H1 (cell line): ENCODE results near the gene MBP. TPM values are rescaled to one million over a fixed set of nuclear protein-coding genes. Genes with fewer than 3 reads are reported as not detected.

ENCODE experiments used
- CTCF ChIA-PET: fragments of 300-600 bp; sonication (Branson Sonifier 250); formaldehyde crosslinking; loops from one replicate; lab custom pipeline; 2021; ENCODE audit not compliant: partially characterized antibody; lab: Charles Lee
- POLR2A ChIA-PET: fragments of 300-600 bp; sonication (Branson Sonifier 250); formaldehyde crosslinking; loops from one replicate; lab custom pipeline; 2021; ENCODE audit warnings: inconsistent platforms; ENCODE audit not compliant: partially characterized antibody; lab: Charles Lee
- DNase-seq, 2 experiments: peaks; one replicate each; pipeline versions ENCODE4 v3.0.0 to v3.0.0-alpha.2; 2010 to 2022; ENCODE audit warnings: low spot score in 2 of 2, low read depth in 1 of 2, mixed read lengths in 1 of 2
- FAIRE-seq: peaks from 2 replicates; lab custom pipeline; 2011; peaks lifted over from hg19 to GRCh38; lab: Jason Lieb, UNC
- H2AFZ ChIP-seq: 2 replicates; pipeline ENCODE4 v1.8.1; 2012; ENCODE audit warnings: low read length, inconsistent platforms
- H2AK5ac ChIP-seq: 2 replicates; pipeline ENCODE4 v1.6.1; 2013; ENCODE audit warnings: low read depth, low read length
- H2BK120ac ChIP-seq: replicated peaks from 2 replicates; pipeline ENCODE3; 2013; ENCODE audit warnings: low read depth, low read length, inconsistent platforms
- H2BK12ac ChIP-seq: 2 replicates; pipeline ENCODE4 v1.6.1; 2013; ENCODE audit warnings: low read depth, low read length
- H2BK15ac ChIP-seq: 2 replicates; pipeline ENCODE4 v1.6.1; 2013; ENCODE audit warnings: low read length
- H2BK20ac ChIP-seq: 2 replicates; pipeline ENCODE4 v1.6.1; 2013; ENCODE audit warnings: low read length
- H2BK5ac ChIP-seq: 2 replicates; pipeline ENCODE4 v1.6.1; 2013; ENCODE audit warnings: low read depth, low read length
- H3K14ac ChIP-seq: 2 replicates; pipeline ENCODE4 v1.6.1; 2013; ENCODE audit warnings: inconsistent platforms; ENCODE audit not compliant: insufficient read length
- H3K18ac ChIP-seq: 2 replicates; pipeline ENCODE4 v1.6.1; 2013; ENCODE audit warnings: low read length; ENCODE audit errors: extremely low read depth
- H3K23ac ChIP-seq: 2 replicates; pipeline ENCODE4 v1.6.1; 2013; ENCODE audit warnings: inconsistent platforms; ENCODE audit not compliant: insufficient read length
- H3K23me2 ChIP-seq: 2 replicates; pipeline ENCODE4 v1.6.1; 2013; ENCODE audit warnings: low read depth, low read length
- H3K27ac ChIP-seq: 2 replicates; pipeline ENCODE4 v1.6.1; 2011; ENCODE audit warnings: low read depth, low read length, inconsistent platforms
- H3K27me3 ChIP-seq, 4 experiments: replicated peaks in 1 of 4; 1 replicate in 1 of 4; 2 replicates in 3 of 4; pipeline versions ENCODE4 v1.6.1 to v1.8.1; 2011 to 2013; ENCODE audit warnings: low read length in 3 of 4, mild to moderate bottlenecking in 3 of 4, inconsistent platforms in 2 of 4, mixed read lengths in 2 of 4, moderate library complexity in 1 of 4; ENCODE audit not compliant: control insufficient read depth in 3 of 4, insufficient read depth in 3 of 4; ENCODE audit errors: extremely low read depth in 1 of 4
- H3K36me3 ChIP-seq, 4 experiments: 2 replicates each; pipeline versions ENCODE4 v1.6.1 to v1.8.1; 2011 to 2013; ENCODE audit warnings: mild to moderate bottlenecking in 4 of 4, low read length in 3 of 4, moderate library complexity in 2 of 4, control low read depth in 1 of 4, inconsistent platforms in 1 of 4; ENCODE audit not compliant: insufficient read depth in 4 of 4, control insufficient read depth in 2 of 4
- H3K4ac ChIP-seq: replicated peaks from 2 replicates; pipeline ENCODE3; 2013; ENCODE audit warnings: low read length, low read depth, mixed read lengths, inconsistent platforms; ENCODE audit not compliant: insufficient read length
- H3K4me1 ChIP-seq, 4 experiments: replicated peaks in 1 of 4; 1 replicate in 1 of 4; 2 replicates in 3 of 4; pipeline versions ENCODE4 v1.6.1 to v1.8.1; 2011 to 2013; ENCODE audit warnings: low read length in 3 of 4, inconsistent platforms in 2 of 4, mixed read lengths in 1 of 4; ENCODE audit not compliant: insufficient read depth in 4 of 4, control insufficient read depth in 3 of 4
- H3K4me2 ChIP-seq, 2 experiments: 2 replicates each; pipeline versions ENCODE4 v1.6.1 to v1.8.1; 2011 to 2013; ENCODE audit warnings: low read depth in 2 of 2, low read length in 2 of 2, control low read depth in 1 of 2, inconsistent platforms in 1 of 2, mild to moderate bottlenecking in 1 of 2; ENCODE audit not compliant: insufficient read depth in 1 of 2
- H3K4me3 ChIP-seq, 4 experiments: fragments of 200-600, 300-600 bp in 1 of 4; sonication (generic), shearing (Covaris generic), sonication (Bioruptor Twin) in 1 of 4; 2 replicates each; pipeline versions ENCODE4 v1.5.1 to v1.8.1; 2011 to 2016; ENCODE audit warnings: low read length in 4 of 4, low read depth in 3 of 4, control low read depth in 2 of 4, inconsistent platforms in 2 of 4, mild to moderate bottlenecking in 2 of 4, mixed read lengths in 1 of 4, moderate library complexity in 1 of 4; ENCODE audit not compliant: insufficient read depth in 2 of 4; ENCODE audit errors: extremely low read depth in 1 of 4
- H3K56ac ChIP-seq: replicated peaks from 2 replicates; pipeline ENCODE3; 2013; ENCODE audit warnings: low read depth, mild to moderate bottlenecking, mixed read lengths, low read length, inconsistent platforms; ENCODE audit not compliant: insufficient read length
- H3K79me1 ChIP-seq: 2 replicates; pipeline ENCODE4 v1.6.1; 2013; ENCODE audit warnings: low read depth, low read length, control low read depth
- H3K79me2 ChIP-seq, 2 experiments: 2 replicates each; pipeline versions ENCODE4 v1.6.1 to v1.8.1; 2012 to 2013; ENCODE audit warnings: low read length in 2 of 2, mild to moderate bottlenecking in 2 of 2, inconsistent platforms in 1 of 2; ENCODE audit not compliant: insufficient read depth in 2 of 2, control insufficient read depth in 1 of 2
- H3K9ac ChIP-seq, 4 experiments: replicated peaks in 1 of 4; 1 replicate in 1 of 4; 2 replicates in 3 of 4; pipeline versions ENCODE4 v1.6.1 to v1.8.1; 2011 to 2013; ENCODE audit warnings: low read depth in 3 of 4, low read length in 3 of 4, control low read depth in 2 of 4, mild to moderate bottlenecking in 2 of 4, moderate library complexity in 2 of 4, inconsistent platforms in 1 of 4; ENCODE audit errors: extremely low read depth in 1 of 4
- H3K9me3 ChIP-seq, 2 experiments: 2 replicates each; pipeline versions ENCODE4 v1.6.1 to v1.8.1; 2012 to 2013; ENCODE audit warnings: mild to moderate bottlenecking in 2 of 2, moderate library complexity in 2 of 2, control low read depth in 1 of 2, inconsistent platforms in 1 of 2, low read depth in 1 of 2, low read length in 1 of 2, mixed read lengths in 1 of 2; ENCODE audit not compliant: insufficient read depth in 2 of 2
- H4K20me1 ChIP-seq, 2 experiments: replicated peaks in 1 of 2; 2 replicates each; pipeline versions ENCODE3 to v1.8.1; 2011 to 2013; ENCODE audit warnings: inconsistent platforms in 2 of 2, low read length in 2 of 2, mild to moderate bottlenecking in 1 of 2; ENCODE audit not compliant: insufficient read depth in 2 of 2, control insufficient read depth in 1 of 2
- H4K5ac ChIP-seq: 2 replicates; pipeline ENCODE4 v1.6.1; 2013; ENCODE audit warnings: low read length, low read depth, mixed read lengths, inconsistent platforms; ENCODE audit not compliant: insufficient read length
- H4K8ac ChIP-seq: 2 replicates; pipeline ENCODE4 v1.8.0; 2013; ENCODE audit warnings: mild to moderate bottlenecking, moderate library complexity, low read length, inconsistent platforms; ENCODE audit not compliant: insufficient read depth; ENCODE audit errors: extremely low read depth
- H4K91ac ChIP-seq: replicated peaks from 2 replicates; pipeline ENCODE3; 2013; ENCODE audit warnings: low read length, mixed read lengths, inconsistent platforms; ENCODE audit not compliant: insufficient read length
- CEBPB ChIP-seq: IDR thresholded peaks from 2 replicates; pipeline ENCODE4 v1.6.1; 2012; ENCODE audit warnings: low read depth, low read length
- CREB1 ChIP-seq: IDR thresholded peaks from 2 replicates; pipeline ENCODE4 v1.6.1; 2012; ENCODE audit warnings: inconsistent platforms
- JUN ChIP-seq: IDR thresholded peaks from 2 replicates; pipeline ENCODE4 v1.6.1; 2011; ENCODE audit warnings: low read depth, mild to moderate bottlenecking, improper control_type of control experiment, low read length
- WGBS, 2 experiments: shearing (Covaris generic) in 1 of 2; methylation state at CpG; one replicate each; pipeline versions ENCODE4 v1.1.6 to v1.1.7; 2013 to 2015; ENCODE audit warnings: low lambda C conversion rate in 2 of 2, mixed read lengths in 2 of 2, inconsistent platforms in 1 of 2, low coverage in 1 of 2, missing lambda C conversion rate in 1 of 2; ENCODE audit not compliant: insufficient replicate concordance in 2 of 2, insufficient coverage in 1 of 2, insufficient read length in 1 of 2; ENCODE audit errors: extremely low coverage in 1 of 2, missing lambda C conversion rate in 1 of 2; 5-methylcytosine and 5-hydroxymethylcytosine counted together
- polyA plus RNA-seq, 7 experiments: library from polyadenylated mRNA; depleted of rRNA in 3 of 7; stranded (reverse) in 5 of 7; unstranded in 2 of 7; fragments of >200 nt in 5 of 7; fragments of 200-250 nt in 2 of 7; gene quantifications; 1 replicate in 5 of 7; 2 replicates in 1 of 7; 4 replicates in 1 of 7; pipeline versions ENCODE4 v1.2.1 to v1.2.3, GENCODE V29; 2011 to 2013; ENCODE audit warnings: missing spikeins in 2 of 7, mixed read lengths in 2 of 7
- total RNA-seq: library from RNA; stranded (reverse); fragmentation: NEBNext Ultra II Directional; extraction: Animal tissue kit (Norgen Biotek cat#: 25700); gene quantifications from 2 replicates; pipeline ENCODE4 v1.2.1, GENCODE V29; 2021

The MBP gene
- total and polyA plus RNA-seq, 2 of the 8 experiments (the other 6 are each of a cell fraction or from before 2014, with no cell fraction given), result 7.7 to 19.2 TPM

GRCh38 chr18:77047803-77048419, 84.7 kb downstream of the MBP start:
- peaks cover 0 to 3% of the 10 kb centered on the region in 2 experiments for H4K20me1 ChIP-seq
- no peak overlapping the region for H3K4me2 ChIP-seq
- H2BK15ac ChIP-seq, result no peak overlapping the region
- H3K4me1 ChIP-seq, result no peaks in the 10 kb centered on the region; a peak in 1 of 7 replicates
- H3K9me3 ChIP-seq, result no peaks in the 10 kb centered on the region
- H3K14ac ChIP-seq, result no peak overlapping the region
- no peak for TF ChIP-seq JUN
- TF ChIP-seq CEBPB, result peak; percentile 61; the same call in 1 of the 2 replicates
- no peak for TF ChIP-seq CREB1
- ChIA-PET POLR2A (interaction anchor here (0.7 kb wide), 2 partner anchors 9 to 16 kb away, joined by 3 read pairs; no protein-coding TSS in a partner anchor), CTCF (interaction anchor here (0.7 to 1.2 kb wide), 4 partner anchors 14 to 740 kb away, joined by 3 to 5 read pairs (median 4); no protein-coding TSS in a partner anchor)
- no peak overlapping the region for H3K23ac ChIP-seq
- no peak overlapping the region for H3K56ac ChIP-seq
- no peak overlapping the region for H2AFZ ChIP-seq
- no peak overlapping the region for H4K91ac ChIP-seq
- H3K79me1 ChIP-seq, result no peaks in the 10 kb centered on the region
- 0 out of 2 replicates have a peak, but pooled peaks cover 1% of the 10 kb centered on the region for H3K23me2 ChIP-seq
- H2BK12ac ChIP-seq, result no peak overlapping the region
- no peaks in the 10 kb centered on the region for H3K36me3 ChIP-seq
- H3K4me3 ChIP-seq, result no peak overlapping the region
- H3K27ac ChIP-seq, result no peak overlapping the region
- no peak overlapping the region for H2BK120ac ChIP-seq
- no peak overlapping the region for H3K4ac ChIP-seq
- H3K9ac ChIP-seq, result no peak overlapping the region
- H4K5ac ChIP-seq, result no peak overlapping the region
- H4K8ac ChIP-seq, result no peak overlapping the region
- H3K27me3 ChIP-seq, result no peaks in the 10 kb centered on the region
- no peak overlapping the region for H2BK20ac ChIP-seq
- no peak overlapping the region for H2BK5ac ChIP-seq
- 69% methylated on average over 8 of the region's 8 CpGs; no CpG with 5 or more reads in 1 of the 2 experiments for WGBS, 2 experiments
- no peaks in the 10 kb centered on the region for H3K79me2 ChIP-seq
- no peak overlapping the region for H3K18ac ChIP-seq
- no peak overlapping the region for H2AK5ac ChIP-seq
- no peak for FAIRE-seq
- DNase-seq, result no peak
